GM12874 (cell line): ENCODE data around the gene LGALS7B.

Source experiments
- CTCF ChIP-seq: IDR thresholded peaks from 2 replicates; pipeline ENCODE4 v1.5.1; 2011; ENCODE audit warnings: low read depth, mild to moderate bottlenecking, control low read depth, low read length, moderate library complexity; ENCODE audit not compliant: insufficient read depth

The LGALS7B gene

GRCh38 chr19:38788478-38789243, at the start of gene LGALS7B:
LGALS7B (plus strand) TSS chr19:38789200; CDS start chr19:38789227, 27 bp downstream.
- no peak for TF ChIP-seq CTCF

DNA sequence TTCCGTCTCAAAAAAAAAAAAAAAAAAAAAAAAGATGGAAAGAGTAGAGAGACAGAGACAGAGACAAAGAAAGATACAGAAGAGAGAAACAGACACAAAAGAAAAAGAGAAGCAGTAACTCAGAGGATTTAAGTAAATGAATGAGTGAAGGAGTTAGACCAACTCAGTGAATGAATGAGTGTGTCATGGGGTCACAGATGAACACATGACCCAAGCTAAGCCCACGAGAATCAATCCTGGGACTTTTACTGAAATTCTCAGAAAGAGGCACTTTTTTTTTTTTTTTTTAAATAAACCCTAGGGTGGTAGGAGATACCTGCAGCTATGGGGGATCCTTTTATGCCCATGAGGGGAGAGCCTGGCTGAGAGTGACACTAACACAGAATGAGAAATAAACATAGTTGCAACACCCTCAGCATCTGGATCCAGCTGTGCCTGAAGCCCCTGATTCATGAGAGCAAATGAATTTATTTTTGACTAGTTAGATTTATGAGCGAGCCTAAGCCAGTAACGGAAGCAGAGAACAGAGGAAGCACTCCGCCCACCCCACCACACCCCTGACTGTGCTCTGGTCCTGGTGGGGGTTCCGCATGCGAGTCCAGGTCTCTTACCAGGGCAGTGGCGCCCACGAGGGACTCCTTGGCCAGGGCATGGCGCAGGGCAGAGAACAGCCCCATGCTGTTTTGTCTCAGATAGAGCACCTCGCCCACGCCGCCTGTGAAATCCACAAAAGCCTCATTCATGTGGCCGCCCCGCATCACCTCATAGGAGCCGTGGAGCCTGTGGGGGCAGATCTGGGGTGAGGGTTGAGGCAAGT, 49.4 kb upstream of the LGALS7B start:
- no peak for TF ChIP-seq CTCF

DNA sequence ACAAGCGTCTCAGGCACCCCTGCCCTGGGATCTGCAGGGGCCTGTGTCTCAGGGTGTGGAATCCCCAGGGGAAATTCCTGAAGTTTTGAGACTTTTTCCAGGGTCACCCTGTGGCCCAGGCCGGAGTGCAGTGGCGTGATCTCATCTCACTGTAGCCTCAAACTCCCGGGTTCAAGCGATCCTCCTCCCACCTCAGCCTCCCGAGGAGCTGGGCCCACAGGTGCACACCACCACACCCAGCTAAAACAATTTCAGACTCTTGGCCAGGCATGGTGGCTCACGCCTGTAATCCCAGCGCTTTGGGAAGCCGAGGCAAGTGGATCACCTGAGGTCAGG, 48.8 kb upstream of the LGALS7B start:
- TF ChIP-seq CTCF, result no peak

DNA sequence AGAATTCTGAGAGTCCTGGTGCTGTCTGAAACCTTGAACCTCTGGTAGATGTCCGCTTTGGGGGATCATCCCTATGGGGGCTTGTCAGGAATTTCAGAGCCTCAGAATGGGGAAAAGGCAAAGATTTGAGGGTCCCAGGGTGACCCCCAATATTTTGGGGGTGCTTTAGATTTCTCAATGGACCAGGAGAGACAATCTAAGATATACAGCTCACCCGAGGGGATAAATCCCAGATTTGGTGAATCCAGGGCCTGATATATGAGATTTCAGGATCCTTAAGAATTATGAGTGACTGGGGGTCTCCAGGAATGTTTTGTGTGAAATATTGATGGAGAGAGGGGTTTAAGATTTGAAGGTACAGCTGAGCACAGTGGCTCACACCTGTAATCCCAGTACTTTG, 48.1 kb upstream of the LGALS7B start:
- TF ChIP-seq CTCF, result no peak

DNA sequence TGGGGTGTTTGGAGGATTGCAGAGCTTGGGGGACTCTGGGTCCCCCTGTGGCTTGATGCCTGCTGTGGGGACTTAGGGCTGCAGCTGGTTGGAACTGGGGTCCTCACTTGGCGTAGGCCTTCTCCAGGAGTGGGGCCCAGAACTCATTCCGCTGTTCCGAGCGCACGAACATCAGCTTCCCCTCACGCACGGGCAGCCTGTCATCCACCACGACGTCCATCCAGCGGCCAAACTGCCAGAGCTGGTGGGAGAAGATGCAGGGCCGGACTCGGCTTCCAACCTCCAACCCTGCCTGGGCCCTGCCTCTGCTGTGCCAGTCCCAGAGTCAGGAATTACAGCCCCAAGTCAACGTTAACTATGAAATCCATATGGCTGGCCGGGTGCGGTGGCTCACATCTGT, 47.3 kb upstream of the LGALS7B start:
- TF ChIP-seq CTCF, result no peak

DNA sequence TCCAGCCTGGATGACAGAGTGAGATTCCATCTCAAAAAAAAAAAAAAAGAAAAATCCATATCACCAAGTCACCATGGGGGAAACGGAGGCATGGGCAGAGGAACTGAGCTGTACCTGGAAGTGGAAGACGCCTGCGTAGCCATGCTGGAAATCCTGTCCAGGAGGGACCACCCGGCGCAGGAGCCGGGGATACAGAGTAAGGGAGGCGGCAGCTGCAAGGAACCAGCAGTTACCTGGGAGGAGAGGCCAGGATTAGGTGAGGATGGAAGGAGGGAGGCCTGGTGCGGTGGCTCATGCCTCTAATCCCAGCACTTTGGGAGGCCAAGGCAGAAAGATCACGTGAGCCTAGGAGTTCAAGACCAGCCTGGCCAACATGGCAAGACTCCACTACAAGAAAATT, 46.7 kb upstream of the LGALS7B start:
- no peak for TF ChIP-seq CTCF

DNA sequence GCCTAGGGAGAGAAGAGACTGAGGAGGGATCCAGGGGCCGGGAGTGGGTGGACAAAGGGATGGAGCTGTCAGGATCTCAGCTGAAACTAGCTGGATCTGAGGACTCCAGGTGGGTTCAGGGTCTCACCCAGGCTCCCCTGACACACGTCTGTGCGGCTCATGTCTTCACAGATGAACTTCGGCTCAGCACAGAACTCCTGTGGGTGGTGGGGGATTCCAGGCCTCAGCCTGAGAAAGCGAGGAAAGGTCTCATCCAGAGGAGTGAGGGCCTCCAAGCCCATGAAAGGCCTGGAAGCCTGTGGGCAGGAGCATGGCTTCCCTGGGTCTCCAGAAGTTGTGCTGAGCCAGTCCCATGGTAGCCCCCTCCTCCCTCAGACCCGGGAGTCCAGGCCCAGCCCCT, 46.1 kb upstream of the LGALS7B start:
- no peak for TF ChIP-seq CTCF
